Fibroblast of mammary gland (primary cell): ENCODE results near the gene KREMEN1.

Experiments
- DNase-seq: peaks from one replicate; pipeline ENCODE4 v3.0.0-alpha.2; 2010; ENCODE audit warnings: low read depth
- H3K4me3 ChIP-seq: 2 replicates; pipeline ENCODE4 v1.5.1; 2011; ENCODE audit warnings: low read depth, mild to moderate bottlenecking, low read length, moderate library complexity; ENCODE audit not compliant: control insufficient read depth
- CTCF ChIP-seq: conservative IDR thresholded peaks from 2 replicates; pipeline ENCODE4 v1.5.1; 2011; ENCODE audit warnings: low read depth, low read length, inconsistent platforms; ENCODE audit not compliant: control insufficient read depth, insufficient read depth

Gene KREMEN1

GRCh38 chr22:29060931-29061330 lies 11.9 kb upstream of the KREMEN1 start:
- no peak overlapping the region for H3K4me3 ChIP-seq
- TF ChIP-seq CTCF, result no peak
- DNase-seq, result no peak

GRCh38 chr22:29061773-29062172 lies 11.1 kb upstream of the KREMEN1 start, which contains the start of gene C22orf31:
Gene C22orf31 (minus strand): TSS chr22:29061831. CDS start chr22:29061792, 39 bp downstream.
- no peak for DNase-seq
- H3K4me3 ChIP-seq, result no peak within 1 kb of the TSS
- TF ChIP-seq CTCF, result no peak

- no peak overlapping the region for H3K4me3 ChIP-seq
- no peak for TF ChIP-seq CTCF
- DNase-seq, result no peak
Measured at GRCh38 chr22:29062286-29062821, 10.5 kb upstream of the KREMEN1 start.

- no peak for TF ChIP-seq CTCF
- DNase-seq, result no peak
- H3K4me3 ChIP-seq, result no peak overlapping the region
Measured at GRCh38 chr22:29065468-29066190, 7.2 kb upstream of the KREMEN1 start.

GRCh38 chr22:29069463-29069862 lies 3.4 kb upstream of the KREMEN1 start:
- no peak for TF ChIP-seq CTCF
- H3K4me3 ChIP-seq, result no peak overlapping the region
- no peak for DNase-seq

GRCh38 chr22:29070490-29070889 lies 2.3 kb upstream of the KREMEN1 start:
- no peak for DNase-seq
- no peak overlapping the region for H3K4me3 ChIP-seq
- no peak for TF ChIP-seq CTCF
